ENCODE measurements around the gene HOXC9.

Gene HOXC9

GRCh38 chr12:54024581-54025305, 24.8 kb downstream of the HOXC9 start:
- TF ChIP-seq CTCF (IDR thresholded peaks at IDR 0.05; ENCODE audit: insufficient read depth, low read length, poor library complexity, severe bottlenecking): no peak
- Histone ChIP-seq H3K36me3 (ENCODE audit: low read length) (no peaks in the 10 kb centered on the region), H3K9me2 (replicated peaks; ENCODE audit: insufficient read depth, low read length) (no peaks in the 10 kb centered on the region), H2AFZ (ENCODE audit: low read depth, low read length, severe bottlenecking) (no peak overlapping the region), H3K27me3 (ENCODE audit: low read length) (no peaks in the 10 kb centered on the region), H3K9ac (ENCODE audit: low read length) (no peak overlapping the region), H3K27ac (ENCODE audit: low read depth, low read length) (no peak overlapping the region), H3F3A (ENCODE audit: insufficient read depth) (no peaks in the 10 kb centered on the region), H3K4me3 (ENCODE audit: insufficient read depth, low read length, poor library complexity, severe bottlenecking) (no peak overlapping the region), H3K4me2 (ENCODE audit: low read depth, low read length, poor library complexity, severe bottlenecking) (no peak overlapping the region), H3K79me2 (ENCODE audit: insufficient read depth, low read length) (no peaks in the 10 kb centered on the region), H3K9me3 (ENCODE audit: insufficient read depth, low read length) (no peaks in the 10 kb centered on the region), H4K20me1 (ENCODE audit: low read depth, low read length) (no peaks in the 10 kb centered on the region)

GRCh38 chr12:54025499-54026405, 25.8 kb downstream of the HOXC9 start:
- no peak for TF ChIP-seq CTCF (IDR thresholded peaks at IDR 0.05; ENCODE audit: insufficient read depth, low read length, poor library complexity, severe bottlenecking)
- TF ChIP-seq EZH2phosphoT487 (conservative IDR thresholded peaks at IDR 0.05; ENCODE audit: low read length): no peak
- Histone ChIP-seq H3K4me2 (ENCODE audit: low read depth, low read length, poor library complexity, severe bottlenecking) (no peak overlapping the region), H3K9me3 (ENCODE audit: insufficient read depth, low read length) (no peaks in the 10 kb centered on the region), H3K27ac (ENCODE audit: low read depth, low read length) (no peak overlapping the region), H3K9ac (ENCODE audit: low read length) (no peak overlapping the region), H3K79me2 (ENCODE audit: insufficient read depth, low read length) (no peaks in the 10 kb centered on the region), H2AFZ (ENCODE audit: low read depth, low read length, severe bottlenecking) (no peak overlapping the region), H3K27me3 (ENCODE audit: low read length) (no peaks in the 10 kb centered on the region), H3K4me3 (ENCODE audit: insufficient read depth, low read length, poor library complexity, severe bottlenecking) (no peak overlapping the region), H3K9me2 (replicated peaks; ENCODE audit: insufficient read depth, low read length) (no peaks in the 10 kb centered on the region), H3K36me3 (ENCODE audit: low read length) (no peaks in the 10 kb centered on the region), H4K20me1 (ENCODE audit: low read depth, low read length) (no peaks in the 10 kb centered on the region), H3F3A (ENCODE audit: insufficient read depth) (no peaks in the 10 kb centered on the region)

- no peaks in the 10 kb centered on the region for H3K79me2 ChIP-seq (ENCODE audit: insufficient read depth, low read length)
- TF ChIP-seq EZH2phosphoT487 (conservative IDR thresholded peaks at IDR 0.05; ENCODE audit: low read length) (no peak), CTCF (IDR thresholded peaks at IDR 0.05; ENCODE audit: insufficient read depth, low read length, poor library complexity, severe bottlenecking) (no peak)
- H3F3A ChIP-seq (ENCODE audit: insufficient read depth): no peaks in the 10 kb centered on the region
- no peaks in the 10 kb centered on the region for H3K9me3 ChIP-seq (ENCODE audit: insufficient read depth, low read length)
- no peaks in the 10 kb centered on the region for H3K36me3 ChIP-seq (ENCODE audit: low read length)
- H3K27ac ChIP-seq (ENCODE audit: low read depth, low read length): no peak overlapping the region
- H3K4me2 ChIP-seq (ENCODE audit: low read depth, low read length, poor library complexity, severe bottlenecking): no peak overlapping the region
- H4K20me1 ChIP-seq (ENCODE audit: low read depth, low read length): no peaks in the 10 kb centered on the region
- no peaks in the 10 kb centered on the region for H3K9me2 ChIP-seq (replicated peaks; ENCODE audit: insufficient read depth, low read length)
- H2AFZ ChIP-seq (ENCODE audit: low read depth, low read length, severe bottlenecking): no peak overlapping the region
- H3K4me3 ChIP-seq (ENCODE audit: insufficient read depth, low read length, poor library complexity, severe bottlenecking): no peak overlapping the region
- no peak overlapping the region for H3K9ac ChIP-seq (ENCODE audit: low read length)
- H3K27me3 ChIP-seq (ENCODE audit: low read length): no peaks in the 10 kb centered on the region
These were observed 26.9 kb downstream of the HOXC9 start for GRCh38 chr12:54026640-54027441.
